ENCODE data around the gene UBE3A.

Gene UBE3A

DNA sequence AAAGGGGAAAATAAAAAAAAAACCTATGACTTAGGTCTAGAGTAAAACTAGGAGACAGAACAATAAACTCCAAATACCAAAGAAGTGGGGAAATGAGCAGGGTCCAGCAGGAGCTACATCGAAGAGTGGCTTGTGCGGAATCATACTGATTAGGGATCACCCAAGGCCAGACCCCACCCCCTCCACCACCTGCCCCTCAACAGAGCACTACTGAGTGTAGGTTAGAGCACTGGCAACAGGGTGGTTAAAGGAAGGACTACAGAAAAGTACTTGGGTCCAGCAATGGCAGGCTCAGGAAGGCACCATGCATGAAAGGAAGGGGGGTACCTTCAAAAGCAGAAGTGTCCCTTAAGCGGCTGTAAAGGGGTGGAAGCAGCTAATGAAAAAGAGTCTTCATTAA is 96.2 kb downstream of the UBE3A start:
- DNase-seq (ENCODE audit: low spot score in 2 of 2), result no peak
- peaks cover 72% of the 10 kb centered on the region for H3K36me3 Mint-ChIP-seq
- H3K4me3 Mint-ChIP-seq, result no peak overlapping the region
- ATAC-seq, result no peak
- H3K27ac Mint-ChIP-seq, result no peak overlapping the region
- H3K9me3 Mint-ChIP-seq, result peaks cover 6% of the 10 kb centered on the region
- peaks cover 8% of the 10 kb centered on the region for H3K4me1 Mint-ChIP-seq

DNA sequence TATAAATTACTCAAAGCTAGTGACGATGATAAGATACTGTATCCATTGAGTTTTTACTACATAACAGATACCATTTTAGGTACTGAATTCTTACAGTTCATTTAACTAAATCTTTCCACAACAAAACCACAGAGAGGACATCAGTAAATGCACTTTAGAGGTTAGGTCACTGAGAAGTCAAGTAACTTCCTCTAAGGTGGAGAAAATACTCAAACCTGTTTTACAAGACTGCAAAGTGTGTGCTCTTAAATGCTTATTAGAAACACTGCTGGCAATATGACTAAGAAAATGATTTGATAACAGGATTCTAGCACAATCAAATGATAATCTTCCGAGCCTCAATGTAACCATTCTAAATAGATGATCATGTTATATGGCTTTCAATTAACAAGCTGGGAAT is 99.4 kb downstream of the UBE3A start:
- Mint-ChIP-seq H3K27ac (no peak overlapping the region), H3K9me3 (peaks cover 3% of the 10 kb centered on the region), H3K4me1 (no peaks in the 10 kb centered on the region), H3K4me3 (no peak overlapping the region), H3K36me3 (peaks cover 82% of the 10 kb centered on the region)
- DNase-seq (ENCODE audit: low spot score in 2 of 2) (no peak), ATAC-seq (no peak)

DNA sequence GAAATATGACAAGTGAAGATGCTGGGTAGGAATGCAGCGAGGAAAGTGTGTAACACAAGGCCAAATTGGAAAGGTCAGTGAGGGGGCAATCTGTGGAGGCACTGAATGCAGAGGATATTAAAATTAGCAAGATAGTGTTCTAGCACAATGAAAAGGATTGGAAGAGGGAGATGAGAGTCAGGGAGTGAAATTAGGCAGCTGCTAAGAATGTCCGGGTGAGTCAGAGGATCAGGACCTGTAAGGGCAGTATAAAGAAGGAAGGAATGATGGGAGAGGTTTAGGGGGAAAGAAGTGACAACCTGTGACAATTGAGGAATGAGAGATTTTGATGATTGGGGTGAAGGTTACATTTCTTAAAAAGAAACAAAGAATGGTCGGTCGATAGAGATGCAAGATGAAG is 103.5 kb downstream of the UBE3A start:
- DNase-seq (ENCODE audit: low spot score in 2 of 2) (no peak), ATAC-seq (no peak)
- Mint-ChIP-seq H3K4me1 (peaks cover 7% of the 10 kb centered on the region), H3K27ac (no peak overlapping the region), H3K4me3 (no peak overlapping the region), H3K9me3 (peaks cover 3% of the 10 kb centered on the region), H3K36me3 (peaks cover 59% of the 10 kb centered on the region)

DNA sequence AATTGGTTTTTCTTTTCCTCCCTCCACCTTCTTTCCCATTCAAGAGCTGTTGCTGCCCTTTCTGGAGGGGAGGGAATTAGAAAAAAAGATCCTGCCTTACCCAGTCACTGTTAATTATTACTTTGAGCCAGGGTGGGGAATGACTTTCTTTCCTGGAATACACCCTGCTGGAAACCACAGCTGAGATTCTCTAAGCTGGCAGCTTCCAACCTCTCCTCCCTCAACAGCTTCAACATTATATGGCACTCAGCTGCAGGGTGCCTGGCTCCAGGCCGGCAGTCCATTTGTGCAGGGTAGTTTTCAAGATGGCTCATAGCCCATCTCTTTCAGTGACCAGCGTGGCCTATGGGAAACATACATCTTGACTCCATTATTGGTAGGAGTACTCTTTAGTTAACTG is 105.8 kb downstream of the UBE3A start:
- peaks cover 3% of the 10 kb centered on the region for H3K9me3 Mint-ChIP-seq
- peaks cover 7% of the 10 kb centered on the region for H3K4me1 Mint-ChIP-seq
- DNase-seq (ENCODE audit: low spot score in 2 of 2) (no peak), ATAC-seq (no peak)
- H3K4me3 Mint-ChIP-seq, result no peak overlapping the region
- no peak overlapping the region for H3K27ac Mint-ChIP-seq
- H3K36me3 Mint-ChIP-seq, result peaks cover 37% of the 10 kb centered on the region

DNA sequence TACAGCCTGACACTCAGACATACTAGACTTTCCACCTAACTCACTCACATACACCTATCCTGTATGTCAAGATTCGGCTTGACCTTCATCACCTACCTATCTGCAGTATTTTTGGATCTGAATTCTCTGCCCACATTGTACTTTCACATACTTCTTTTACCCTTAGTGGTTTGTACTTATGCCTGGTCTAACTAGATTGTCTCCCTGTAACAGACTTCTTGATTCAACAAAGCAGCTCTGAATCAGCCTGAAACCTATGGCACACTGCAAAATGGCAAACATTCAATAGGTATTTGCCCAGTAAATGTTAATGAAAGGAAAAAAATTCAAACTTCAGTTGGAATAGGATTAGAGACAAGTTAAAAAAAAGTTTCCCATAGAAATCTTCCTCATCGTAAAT is 106.5 kb downstream of the UBE3A start:
- Mint-ChIP-seq H3K27ac (peak overlapping the region; percentile 7), H3K4me3 (no peak overlapping the region), H3K9me3 (peaks cover 3% of the 10 kb centered on the region), H3K36me3 (peaks cover 29% of the 10 kb centered on the region), H3K4me1 (peaks cover 13% of the 10 kb centered on the region)
- no peak for DNase-seq (ENCODE audit: low spot score in 2 of 2)
- ATAC-seq, result no peak

DNA sequence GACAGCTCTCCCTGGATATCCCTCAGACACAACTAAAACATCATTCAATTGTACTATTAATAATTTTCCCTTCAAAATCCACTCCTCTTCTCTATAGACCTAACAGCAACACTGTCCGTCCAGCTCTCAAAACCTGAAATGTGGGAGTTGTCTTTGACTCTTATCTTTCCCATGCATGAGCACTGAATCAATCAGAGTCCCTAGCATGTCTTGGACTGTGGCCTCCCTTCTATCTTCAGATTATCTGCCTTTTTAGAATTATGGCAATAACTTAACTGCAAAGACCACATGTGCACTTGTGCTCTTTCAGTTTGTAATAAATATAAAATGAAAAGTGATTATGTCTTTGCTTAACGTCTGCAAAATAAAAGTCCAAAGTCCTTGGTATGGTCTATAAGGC is 107.0 kb downstream of the UBE3A start:
- Mint-ChIP-seq H3K27ac (peak overlapping the region; percentile 7), H3K9me3 (peaks cover 3% of the 10 kb centered on the region)

DNA sequence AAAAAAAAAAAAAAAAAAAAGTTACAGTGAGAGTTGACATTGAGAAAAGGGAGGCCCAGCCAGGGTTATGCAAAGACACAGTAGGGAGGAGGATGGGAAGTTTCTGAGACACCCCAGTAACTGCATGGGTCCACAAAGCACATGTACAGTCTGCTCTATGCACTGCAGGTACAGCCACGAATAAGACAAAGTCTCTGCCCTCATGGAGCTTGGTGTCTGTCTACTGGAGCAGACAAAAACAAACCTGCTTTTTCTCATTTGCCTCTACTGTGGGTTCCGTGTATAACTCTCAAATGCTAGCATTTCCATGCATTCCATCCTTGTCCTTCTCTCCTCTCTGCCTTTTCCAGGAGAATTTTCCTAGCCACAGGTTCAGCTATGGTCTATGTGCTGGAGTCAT is 107.4 kb downstream of the UBE3A start:
- H3K9me3 Mint-ChIP-seq, result peaks cover 3% of the 10 kb centered on the region
- no peak overlapping the region for H3K4me3 Mint-ChIP-seq
- no peak for ATAC-seq
- H3K36me3 Mint-ChIP-seq, result peaks cover 20% of the 10 kb centered on the region
- DNase-seq (ENCODE audit: low spot score in 2 of 2), result no peak
- H3K27ac Mint-ChIP-seq, result peak overlapping the region; percentile 7
- H3K4me1 Mint-ChIP-seq, result peaks cover 13% of the 10 kb centered on the region

More for the DNA sequence above, 107.0 kb downstream of the UBE3A start:
- peaks cover 13% of the 10 kb centered on the region for H3K4me1 Mint-ChIP-seq
- DNase-seq (ENCODE audit: low spot score in 2 of 2) (no peak), ATAC-seq (no peak)
- H3K36me3 Mint-ChIP-seq, result peaks cover 25% of the 10 kb centered on the region
- H3K4me3 Mint-ChIP-seq, result no peak overlapping the region

DNA sequence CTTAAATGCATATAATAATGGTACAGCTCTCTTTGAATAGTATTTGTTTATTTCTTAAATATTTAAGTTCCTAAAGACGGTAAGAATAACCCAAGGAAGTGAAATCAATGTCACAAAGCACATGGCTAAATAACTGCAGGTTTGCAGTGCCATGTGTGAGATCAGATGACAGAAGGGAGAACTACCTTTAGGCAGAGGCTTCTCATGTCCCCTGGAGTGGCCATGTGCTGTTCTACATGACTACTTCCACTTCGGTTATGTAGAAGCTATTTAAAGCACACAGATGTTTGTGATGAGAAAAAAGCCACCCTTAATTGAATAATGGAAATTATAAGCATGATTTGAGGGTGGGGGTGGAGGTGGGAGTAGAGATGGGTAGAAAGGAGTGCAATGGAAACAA is 109.1 kb downstream of the UBE3A start:
- no peaks in the 10 kb centered on the region for H3K9me3 Mint-ChIP-seq
- no peak for DNase-seq (ENCODE audit: low spot score in 2 of 2)
- peaks cover 3% of the 10 kb centered on the region for H3K36me3 Mint-ChIP-seq
- ATAC-seq, result no peak
- H3K4me1 Mint-ChIP-seq, result peaks cover 13% of the 10 kb centered on the region
- no peak overlapping the region for H3K27ac Mint-ChIP-seq
- H3K4me3 Mint-ChIP-seq, result no peak overlapping the region

DNA sequence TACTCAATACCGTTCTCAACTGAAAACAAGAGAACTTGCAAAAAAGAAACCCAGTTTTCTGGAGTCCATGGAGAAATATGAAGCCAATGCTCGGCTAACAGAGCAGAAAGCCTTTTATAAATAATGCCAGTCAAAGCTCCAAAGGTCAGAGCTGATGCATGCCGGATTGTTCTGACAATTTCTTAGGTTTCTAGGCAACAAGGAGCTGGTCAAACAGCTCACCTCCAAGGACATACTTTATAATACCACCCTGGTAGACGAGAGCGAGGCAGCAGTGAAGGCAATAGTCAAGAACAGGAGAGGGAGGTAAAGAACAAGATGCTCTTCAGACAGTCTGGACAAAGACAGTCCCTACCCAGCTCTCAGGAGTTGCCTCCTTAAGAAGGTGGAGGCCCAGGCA is 111.1 kb downstream of the UBE3A start:
- no peak for ATAC-seq
- Mint-ChIP-seq H3K4me3 (no peak overlapping the region), H3K27ac (no peak overlapping the region), H3K9me3 (peaks cover 9% of the 10 kb centered on the region), H3K4me1 (peaks cover 13% of the 10 kb centered on the region), H3K36me3 (no peaks in the 10 kb centered on the region)
- no peak for DNase-seq (ENCODE audit: low spot score in 2 of 2)

DNA sequence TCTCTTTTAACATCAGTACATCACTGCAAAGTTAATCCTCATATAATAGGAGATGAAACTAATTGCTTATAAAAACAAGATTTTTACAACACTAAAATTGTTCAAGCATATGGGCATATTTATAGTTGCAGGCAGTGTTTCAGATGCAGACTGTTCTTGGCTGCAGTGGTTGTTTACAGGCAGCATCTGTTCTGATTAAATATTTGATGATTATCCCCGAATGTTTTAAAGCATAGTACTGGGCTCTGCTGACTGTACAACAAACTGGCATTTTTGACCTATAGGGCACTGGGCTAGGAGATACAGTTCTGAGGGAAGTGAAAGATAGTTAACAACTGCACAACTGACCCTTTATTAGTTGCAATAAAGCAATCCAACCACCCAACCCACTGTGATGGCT is 113.6 kb downstream of the UBE3A start:
- Mint-ChIP-seq H3K27ac (no peak overlapping the region), H3K9me3 (peaks cover 22% of the 10 kb centered on the region), H3K4me3 (no peak overlapping the region), H3K36me3 (no peaks in the 10 kb centered on the region), H3K4me1 (peaks cover 6% of the 10 kb centered on the region)
- no peak for ATAC-seq
- DNase-seq (ENCODE audit: low spot score in 2 of 2), result no peak

DNA sequence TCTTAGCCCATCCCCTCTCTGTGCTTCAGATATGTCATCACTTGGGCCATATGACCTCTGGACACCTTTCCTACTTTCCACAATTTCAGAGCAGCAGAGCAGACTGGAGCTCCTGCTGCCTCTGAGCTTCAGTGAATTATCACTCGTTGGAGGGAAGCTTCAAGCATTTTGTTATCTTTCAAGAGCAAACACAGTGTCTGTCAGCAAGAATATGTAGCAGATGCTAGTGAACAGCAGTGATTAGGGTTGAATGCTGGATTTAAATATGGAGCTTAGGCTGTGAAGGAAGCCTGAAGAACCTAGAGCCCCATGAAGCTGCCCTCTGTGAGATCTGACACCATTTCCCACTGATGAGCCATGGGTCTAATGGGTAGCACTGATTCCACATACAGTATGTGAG is 115.4 kb downstream of the UBE3A start:
- peaks cover 33% of the 10 kb centered on the region for H3K9me3 Mint-ChIP-seq

DNA sequence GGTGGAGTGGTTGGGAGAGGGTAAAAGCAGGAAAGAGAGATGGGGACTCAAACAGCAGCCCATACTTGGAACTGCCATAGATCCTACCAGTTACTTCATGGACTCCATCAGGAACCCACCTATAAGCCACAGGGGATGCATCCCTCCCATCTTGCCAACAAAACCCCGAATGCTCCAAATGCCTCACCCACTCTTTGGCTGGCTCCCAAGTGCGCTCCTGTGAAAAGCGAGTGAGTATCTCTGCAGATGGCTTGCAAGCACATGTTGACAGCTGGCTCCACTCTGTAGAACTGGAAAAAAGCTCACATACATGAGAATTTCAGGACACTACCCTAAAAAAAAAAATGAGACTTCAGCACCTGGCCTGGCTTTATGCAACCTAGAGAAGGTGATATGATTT is 151.0 kb downstream of the UBE3A start:
- DNase-seq (ENCODE audit: low spot score in 2 of 2) (no peak), ATAC-seq (no peak)
- Mint-ChIP-seq H3K27ac (no peak overlapping the region), H3K36me3 (no peaks in the 10 kb centered on the region), H3K4me3 (no peak overlapping the region), H3K4me1 (no peaks in the 10 kb centered on the region), H3K9me3 (peaks cover 18% of the 10 kb centered on the region)

More for the DNA sequence above, 115.4 kb downstream of the UBE3A start:
- DNase-seq (ENCODE audit: low spot score in 2 of 2) (no peak), ATAC-seq (no peak)
- no peaks in the 10 kb centered on the region for H3K36me3 Mint-ChIP-seq
- H3K27ac Mint-ChIP-seq, result no peak overlapping the region
- H3K4me1 Mint-ChIP-seq, result peaks cover 6% of the 10 kb centered on the region
- H3K4me3 Mint-ChIP-seq, result no peak overlapping the region

All from stimulated activated effector memory CD8-positive, alpha-beta T cell treated with anti-CD3 and anti-CD28 coated beads, Interleukin-12 subunit alpha, Interleukin-12 subunit beta, amount 100 ng/mL, for 72 hours (primary cell).